Astrocyte (in vitro differentiated cells and primary cell): Measurements from ENCODE around the gene VPS13A.

ENCODE experiments used
- CTCF ChIP-seq: IDR thresholded peaks from 2 replicates; pipeline ENCODE4 v1.5.1; 2011; ENCODE audit warnings: low read depth, mild to moderate bottlenecking, inconsistent platforms, low read length, moderate library complexity; ENCODE audit not compliant: insufficient read depth
- EZH2 ChIP-seq: IDR thresholded peaks from 2 replicates; pipeline ENCODE4 v1.6.1; 2012; ENCODE audit warnings: mild to moderate bottlenecking, low read length, inconsistent platforms; ENCODE audit not compliant: insufficient read depth

GRCh38 chr9:77374266-77374665, 196.9 kb downstream of the VPS13A start:
- no peak for TF ChIP-seq CTCF
- no peak for TF ChIP-seq EZH2
